Naive thymus-derived CD4-positive, alpha-beta T cell (primary cell): ENCODE data around the gene P2RX3. TPM values are rescaled to one million over a fixed set of nuclear protein-coding genes. Genes with fewer than 3 reads are reported as not detected.

Experiments used
- ATAC-seq: fragments of 150-1000 bp; cut with Tn5 transposase; 2 replicates; pipeline ENCODE4 v1.10.0; 2021; ENCODE audit warnings: mild to moderate bottlenecking, moderate library complexity
- CTCF ChIA-PET: fragments of 350-600 bp; sonication (Branson Sonifier 250); formaldehyde crosslinking; loops from one replicate; lab custom pipeline; 2021; ENCODE audit warnings: antibody characterized with exemption; lab: Charles Lee
- POLR2A ChIA-PET: fragments of 350-600 bp; sonication (Branson Sonifier 250); formaldehyde crosslinking; loops from one replicate; lab custom pipeline; 2021; ENCODE audit warnings: antibody characterized with exemption, inconsistent platforms; lab: Charles Lee
- DNase-seq, 9 donors: peaks; one replicate each; pipeline versions ENCODE4 v3.0.0 to v3.0.0-alpha.2; 2020 to 2022; ENCODE audit warnings: mixed read lengths in 1 of 9
- H3K27ac ChIP-seq: one replicate; pipeline ENCODE4 v1.7.0; 2013; ENCODE audit warnings: mild to moderate bottlenecking, low read depth, low read length, moderate library complexity
- H3K27me3 ChIP-seq, 2 donors: one replicate each; pipeline ENCODE4 v1.7.0; 2013; ENCODE audit warnings: low read length in 2 of 2, mild to moderate bottlenecking in 2 of 2, moderate library complexity in 2 of 2; ENCODE audit not compliant: control insufficient read depth in 2 of 2, insufficient read depth in 2 of 2
- H3K36me3 ChIP-seq, 3 experiments: 1 replicate in 2 of 3; 2 replicates in 1 of 3; pipeline ENCODE4 v1.7.0; 2013; ENCODE audit warnings: low read length in 3 of 3, mild to moderate bottlenecking in 3 of 3, moderate library complexity in 1 of 3; ENCODE audit not compliant: insufficient read depth in 3 of 3, control insufficient read depth in 2 of 3
- H3K4me1 ChIP-seq, 2 donors: one replicate each; pipeline ENCODE4 v1.7.0; 2013; ENCODE audit warnings: low read length in 2 of 2, mild to moderate bottlenecking in 2 of 2, moderate library complexity in 1 of 2; ENCODE audit not compliant: control insufficient read depth in 2 of 2, insufficient read depth in 2 of 2
- H3K4me3 ChIP-seq: 2 replicates; pipeline ENCODE4 v1.7.0; 2013; ENCODE audit warnings: mild to moderate bottlenecking, low read length
- H3K9me3 ChIP-seq, 3 experiments: 1 replicate in 2 of 3; 2 replicates in 1 of 3; pipeline ENCODE4 v1.7.0; 2013; ENCODE audit warnings: low read length in 3 of 3; ENCODE audit not compliant: control insufficient read depth in 2 of 3
- H3K27ac Mint-ChIP-seq, 9 donors: one replicate each; pipeline ENCODE4 v1.8.0; 2020 to 2022; ENCODE audit warnings: mixed read lengths in 9 of 9, mild to moderate bottlenecking in 8 of 9, moderate library complexity in 5 of 9, inconsistent platforms in 2 of 9
- H3K27me3 Mint-ChIP-seq, 5 donors: one replicate each; pipeline ENCODE4 v1.8.0; 2021 to 2022; ENCODE audit warnings: mixed read lengths in 5 of 5, mild to moderate bottlenecking in 1 of 5
- H3K36me3 Mint-ChIP-seq, 5 donors: one replicate each; pipeline ENCODE4 v1.8.0; 2020 to 2022; ENCODE audit warnings: mixed read lengths in 5 of 5, mild to moderate bottlenecking in 3 of 5, inconsistent platforms in 1 of 5
- H3K4me1 Mint-ChIP-seq, 7 donors: one replicate each; pipeline ENCODE4 v1.8.0; 2020 to 2022; ENCODE audit warnings: mixed read lengths in 7 of 7, mild to moderate bottlenecking in 3 of 7, inconsistent platforms in 1 of 7
- H3K4me3 Mint-ChIP-seq, 10 donors: one replicate each; pipeline ENCODE4 v1.8.0; 2020 to 2022; ENCODE audit warnings: mild to moderate bottlenecking in 10 of 10, mixed read lengths in 10 of 10, moderate library complexity in 6 of 10, inconsistent platforms in 2 of 10
- H3K9me3 Mint-ChIP-seq, 11 donors: one replicate each; pipeline ENCODE4 v1.8.0; 2020 to 2022; ENCODE audit warnings: mixed read lengths in 11 of 11, mild to moderate bottlenecking in 4 of 11, inconsistent platforms in 1 of 11, moderate library complexity in 1 of 11
- intact Hi-C, 2 donors: fragments of 100-400 bp; cut with micrococcal nuclease; formaldehyde crosslinking; loops; one replicate each; pipeline ENCODE4 v1.15.1; 2023
- polyA plus RNA-seq, 2 donors: library from polyadenylated mRNA; unstranded; fragments of 300-500 nt; fragmentation: Illumina TruSeq; gene quantifications; one replicate each; pipeline ENCODE4 v1.2.3, GENCODE V29; 2021
- total RNA-seq, 6 experiments: library from RNA in 5 of 6; stranded (reverse) in 5 of 6; gene quantifications; 1 replicate in 5 of 6; 2 replicates in 1 of 6; pipeline ENCODE4 v1.2.3 and lab custom pipeline; 2021 to 2026

The P2RX3 gene
- total and polyA plus RNA-seq, 7 experiments from 2014 or later = not detected

- ChIA-PET CTCF (no interaction called here), POLR2A (no interaction called here)
- Histone ChIP-seq H3K27me3 (no peaks in the 10 kb centered on the region), H3K4me3 (no peak overlapping the region), H3K4me1 (no peaks in the 10 kb centered on the region), H3K9me3 (no peaks in the 10 kb centered on the region), H3K27ac (no peak overlapping the region), H3K36me3 (no peaks in the 10 kb centered on the region)
- ATAC-seq (no peak), DNase-seq (no peak)
- no peaks in the 10 kb centered on the region for H3K9me3 Mint-ChIP-seq
- H3K36me3 Mint-ChIP-seq = peaks cover 0 to 3% (median 0%) of the 10 kb centered on the region in 5 donors
- H3K27me3 Mint-ChIP-seq = peaks cover 3 to 12% (median 6%) of the 10 kb centered on the region in 5 donors
- no peaks in the 10 kb centered on the region for H3K4me1 Mint-ChIP-seq
- intact Hi-C loops = no loop called here
- H3K4me3 Mint-ChIP-seq = no peak overlapping the region
- H3K27ac Mint-ChIP-seq = no peak overlapping the region
Observed at GRCh38 chr11:57387289-57388030, 49.3 kb downstream of the P2RX3 start.

GRCh38 chr11:57390535-57390934 is 52.4 kb downstream of the P2RX3 start, which contains the start of gene PRG2:
TSS of gene PRG2 (minus strand) at chr11:57390650. CDS start at chr11:57389944, 706 bp downstream.
- ATAC-seq (no peak), DNase-seq (no peak)
- Histone ChIP-seq H3K27ac (no peak within 1 kb of the TSS), H3K4me1 (no peaks in the 10 kb centered on the region), H3K27me3 (no peaks in the 10 kb centered on the region), H3K9me3 (no peaks in the 10 kb centered on the region), H3K4me3 (no peak within 1 kb of the TSS), H3K36me3 (no peaks in the 10 kb centered on the region)
- Mint-ChIP-seq H3K4me1 (no peaks in the 10 kb centered on the region), H3K9me3 (no peaks in the 10 kb centered on the region), H3K27me3 (peaks cover 0 to 7% (median 0%) of the 10 kb centered on the region in 5 donors), H3K36me3 (no peaks in the 10 kb centered on the region), H3K27ac (no peak within 1 kb of the TSS), H3K4me3 (no peak within 1 kb of the TSS)
- ChIA-PET POLR2A (no interaction called here), CTCF (no interaction called here)
- intact Hi-C loops = no loop called here

- H3K9me3 Mint-ChIP-seq = no peaks in the 10 kb centered on the region
Observed at GRCh38 chr11:57391111-57391510, 53.0 kb downstream of the P2RX3 start.

GRCh38 chr11:57391539-57391938 is 53.4 kb downstream of the P2RX3 start:
- H3K27me3 Mint-ChIP-seq = peaks cover 0 to 3% (median 0%) of the 10 kb centered on the region in 5 donors
- DNase-seq (no peak), ATAC-seq (no peak)
- Histone ChIP-seq H3K4me1 (no peaks in the 10 kb centered on the region), H3K27ac (no peak overlapping the region), H3K27me3 (no peaks in the 10 kb centered on the region), H3K4me3 (no peak overlapping the region), H3K36me3 (no peaks in the 10 kb centered on the region), H3K9me3 (no peaks in the 10 kb centered on the region)
- POLR2A ChIA-PET = interaction anchor here (0.8 kb wide), 1 partner anchor 51 kb away, joined by 3 read pairs; no protein-coding TSS in a partner anchor
- H3K27ac Mint-ChIP-seq = no peak overlapping the region
- H3K36me3 Mint-ChIP-seq = no peaks in the 10 kb centered on the region
- H3K9me3 Mint-ChIP-seq = no peaks in the 10 kb centered on the region
- H3K4me1 Mint-ChIP-seq = no peaks in the 10 kb centered on the region
- intact Hi-C loops = no loop called here
- CTCF ChIA-PET = no interaction called here
- no peak overlapping the region for H3K4me3 Mint-ChIP-seq

More at GRCh38 chr11:57391111-57391510, 53.0 kb downstream of the P2RX3 start:
- ATAC-seq = no peak
- no peak for DNase-seq
- POLR2A ChIA-PET = no interaction called here
- H3K27me3 Mint-ChIP-seq = peaks cover 0 to 7% (median 0%) of the 10 kb centered on the region in 5 donors
- Histone ChIP-seq H3K4me3 (no peak overlapping the region), H3K9me3 (no peaks in the 10 kb centered on the region), H3K4me1 (no peaks in the 10 kb centered on the region), H3K27ac (no peak overlapping the region), H3K27me3 (no peaks in the 10 kb centered on the region), H3K36me3 (no peaks in the 10 kb centered on the region)
- intact Hi-C loops = no loop called here
- H3K4me3 Mint-ChIP-seq = no peak overlapping the region
- CTCF ChIA-PET = no interaction called here
- H3K4me1 Mint-ChIP-seq = no peaks in the 10 kb centered on the region
- no peaks in the 10 kb centered on the region for H3K36me3 Mint-ChIP-seq
- no peak overlapping the region for H3K27ac Mint-ChIP-seq

GRCh38 chr11:57392066-57392762 is 54.1 kb downstream of the P2RX3 start:
- ChIA-PET CTCF (no interaction called here), POLR2A (interaction anchor here (0.8 kb wide), 1 partner anchor 51 kb away, joined by 3 read pairs; no protein-coding TSS in a partner anchor)
- Histone ChIP-seq H3K36me3 (no peaks in the 10 kb centered on the region), H3K27me3 (no peaks in the 10 kb centered on the region), H3K9me3 (no peaks in the 10 kb centered on the region), H3K4me1 (no peaks in the 10 kb centered on the region), H3K4me3 (no peak overlapping the region), H3K27ac (no peak overlapping the region)
- ATAC-seq (no peak), DNase-seq (no peak)
- H3K27ac Mint-ChIP-seq = no peak overlapping the region
- no peak overlapping the region for H3K4me3 Mint-ChIP-seq
- no peaks in the 10 kb centered on the region for H3K36me3 Mint-ChIP-seq
- H3K9me3 Mint-ChIP-seq = no peaks in the 10 kb centered on the region
- no peaks in the 10 kb centered on the region for H3K4me1 Mint-ChIP-seq
- peaks cover 0 to 3% (median 0%) of the 10 kb centered on the region in 5 donors for H3K27me3 Mint-ChIP-seq
- intact Hi-C loops = no loop called here

GRCh38 chr11:57392763-57393105 is 54.6 kb downstream of the P2RX3 start:
- H3K9me3 Mint-ChIP-seq = no peaks in the 10 kb centered on the region
- ATAC-seq (no peak), DNase-seq (no peak)
- H3K27me3 ChIP-seq = no peaks in the 10 kb centered on the region
- no peaks in the 10 kb centered on the region for H3K4me1 Mint-ChIP-seq
- H3K36me3 Mint-ChIP-seq = no peaks in the 10 kb centered on the region
- H3K4me3 Mint-ChIP-seq = no peak overlapping the region
- no peaks in the 10 kb centered on the region for H3K9me3 ChIP-seq
- intact Hi-C loops = no loop called here
- H3K27ac ChIP-seq = no peak overlapping the region
- ChIA-PET POLR2A (no interaction called here), CTCF (no interaction called here)
- H3K4me1 ChIP-seq = no peaks in the 10 kb centered on the region
- peaks cover 0 to 3% (median 0%) of the 10 kb centered on the region in 5 donors for H3K27me3 Mint-ChIP-seq
- H3K27ac Mint-ChIP-seq = no peak overlapping the region
- H3K36me3 ChIP-seq = no peaks in the 10 kb centered on the region
- H3K4me3 ChIP-seq = no peak overlapping the region
